Measurements from ENCODE around the gene CDK6. TPM values are rescaled to one million over a fixed set of nuclear protein-coding genes. Genes with fewer than 3 reads are reported as not detected.
A peak's percentile ranks its signal among the peaks of the same experiment; 100 is the strongest.

CDK6 gene
- total and polyA plus RNA-seq, 10 of the 15 experiments (the other 5 are each of a cell fraction or from before 2014, with no cell fraction given), result 8.0 to 118 (median 45.8) TPM

DNA sequence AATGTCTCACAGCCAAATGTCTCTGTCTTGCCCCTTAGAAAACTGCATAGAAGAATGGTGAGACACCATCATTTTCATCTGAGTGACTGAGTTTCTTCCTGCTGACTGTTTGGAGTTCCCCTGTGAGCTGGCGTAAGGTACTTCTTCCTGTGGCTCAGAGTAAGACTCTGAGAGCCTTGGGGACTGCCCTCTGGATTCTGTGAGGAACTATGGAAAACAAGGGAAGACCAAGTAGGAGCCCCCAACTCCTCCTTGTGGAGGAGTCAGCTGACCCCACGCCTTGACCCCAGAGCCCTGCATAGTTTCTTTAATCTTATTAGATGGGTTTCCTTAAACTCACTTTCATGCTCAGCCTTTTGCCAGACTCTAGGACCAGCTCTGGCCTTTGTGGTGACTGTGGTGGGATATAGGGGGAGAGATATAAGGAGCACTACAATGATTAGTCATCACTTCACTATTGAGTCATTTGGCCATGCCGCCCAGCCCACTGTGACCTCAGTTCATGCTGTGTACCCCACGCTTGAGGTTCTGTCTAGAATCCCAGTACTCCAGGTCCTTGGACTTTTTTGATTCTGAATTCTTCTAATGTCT is 194.4 kb downstream of the CDK6 start (continued):
- no peak; the same call in 1 of the 2 replicates for TF ChIP-seq TBL1XR1 (IDR thresholded peaks at IDR 0.05; ENCODE audit: low read depth, low read length)
- no peak for TF ChIP-seq USF1 (IDR thresholded peaks at IDR 0.05; ENCODE audit: borderline replicate concordance, extremely low read length, insufficient read depth, low read depth, low read length)
- TF ChIP-seq, protein P1, sequence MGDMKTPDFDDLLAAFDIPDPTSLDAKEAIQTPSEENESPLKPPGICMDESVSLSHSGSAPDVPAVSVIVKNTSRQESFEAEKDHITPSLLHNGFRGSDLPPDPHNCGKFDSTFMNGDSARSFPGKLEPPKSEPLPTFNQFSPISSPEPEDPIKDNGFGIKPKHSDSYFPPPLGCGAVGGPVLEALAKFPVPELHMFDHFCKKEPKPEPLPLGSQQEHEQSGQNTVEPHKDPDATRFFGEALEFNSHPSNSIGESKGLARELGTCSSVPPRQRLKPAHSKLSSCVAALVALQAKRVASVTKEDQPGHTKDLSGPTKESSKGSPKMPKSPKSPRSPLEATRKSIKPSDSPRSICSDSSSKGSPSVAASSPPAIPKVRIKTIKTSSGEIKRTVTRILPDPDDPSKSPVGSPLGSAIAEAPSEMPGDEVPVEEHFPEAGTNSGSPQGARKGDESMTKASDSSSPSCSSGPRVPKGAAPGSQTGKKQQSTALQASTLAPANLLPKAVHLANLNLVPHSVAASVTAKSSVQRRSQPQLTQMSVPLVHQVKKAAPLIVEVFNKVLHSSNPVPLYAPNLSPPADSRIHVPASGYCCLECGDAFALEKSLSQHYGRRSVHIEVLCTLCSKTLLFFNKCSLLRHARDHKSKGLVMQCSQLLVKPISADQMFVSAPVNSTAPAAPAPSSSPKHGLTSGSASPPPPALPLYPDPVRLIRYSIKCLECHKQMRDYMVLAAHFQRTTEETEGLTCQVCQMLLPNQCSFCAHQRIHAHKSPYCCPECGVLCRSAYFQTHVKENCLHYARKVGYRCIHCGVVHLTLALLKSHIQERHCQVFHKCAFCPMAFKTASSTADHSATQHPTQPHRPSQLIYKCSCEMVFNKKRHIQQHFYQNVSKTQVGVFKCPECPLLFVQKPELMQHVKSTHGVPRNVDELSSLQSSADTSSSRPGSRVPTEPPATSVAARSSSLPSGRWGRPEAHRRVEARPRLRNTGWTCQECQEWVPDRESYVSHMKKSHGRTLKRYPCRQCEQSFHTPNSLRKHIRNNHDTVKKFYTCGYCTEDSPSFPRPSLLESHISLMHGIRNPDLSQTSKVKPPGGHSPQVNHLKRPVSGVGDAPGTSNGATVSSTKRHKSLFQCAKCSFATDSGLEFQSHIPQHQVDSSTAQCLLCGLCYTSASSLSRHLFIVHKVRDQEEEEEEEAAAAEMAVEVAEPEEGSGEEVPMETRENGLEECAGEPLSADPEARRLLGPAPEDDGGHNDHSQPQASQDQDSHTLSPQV (IDR thresholded peaks at IDR 0.05), result no peak
- no peak for TF ChIP-seq SIN3A (IDR thresholded peaks at IDR 0.05; ENCODE audit: low read depth, low read length)
- TF ChIP-seq MTA2 (IDR thresholded peaks at IDR 0.05; ENCODE audit: low read depth), result peak; percentile 91
- TF ChIP-seq, protein P2, sequence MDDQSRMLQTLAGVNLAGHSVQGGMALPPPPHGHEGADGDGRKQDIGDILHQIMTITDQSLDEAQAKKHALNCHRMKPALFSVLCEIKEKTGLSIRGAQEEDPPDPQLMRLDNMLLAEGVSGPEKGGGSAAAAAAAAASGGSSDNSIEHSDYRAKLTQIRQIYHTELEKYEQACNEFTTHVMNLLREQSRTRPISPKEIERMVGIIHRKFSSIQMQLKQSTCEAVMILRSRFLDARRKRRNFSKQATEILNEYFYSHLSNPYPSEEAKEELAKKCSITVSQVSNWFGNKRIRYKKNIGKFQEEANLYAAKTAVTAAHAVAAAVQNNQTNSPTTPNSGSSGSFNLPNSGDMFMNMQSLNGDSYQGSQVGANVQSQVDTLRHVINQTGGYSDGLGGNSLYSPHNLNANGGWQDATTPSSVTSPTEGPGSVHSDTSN (IDR thresholded peaks at IDR 0.05; ENCODE audit: insufficient replicate concordance, low read depth, low read length), result no peak
- no peak for TF ChIP-seq GABPA (IDR thresholded peaks at IDR 0.05; ENCODE audit: low read depth)
- TF ChIP-seq HCFC1 (IDR thresholded peaks at IDR 0.05; ENCODE audit: low read length), result no peak
- TF ChIP-seq IRF3 (IDR thresholded peaks at IDR 0.05), result no peak
- no peak for TF ChIP-seq TARDBP (IDR thresholded peaks at IDR 0.05; ENCODE audit: borderline replicate concordance)
- peak; percentile 99 for TF ChIP-seq CBFB (IDR thresholded peaks at IDR 0.05; ENCODE audit: low read depth)
- TF ChIP-seq LARP7 (IDR thresholded peaks at IDR 0.05), result no peak
- TF ChIP-seq ZNF217 (IDR thresholded peaks at IDR 0.05), result 0 out of 2 replicates have a peak, but pooled peaks have one; percentile 24
- no peak for TF ChIP-seq ZNF274 (IDR thresholded peaks at IDR 0.05; ENCODE audit: insufficient read depth, insufficient read length)
- TF ChIP-seq EED (IDR thresholded peaks at IDR 0.05; ENCODE audit: low read depth), result peak; percentile 100
- TF ChIP-seq ELK1 (IDR thresholded peaks at IDR 0.05; ENCODE audit: low read depth, low read length), result no peak
- TF ChIP-seq MYC (IDR thresholded peaks at IDR 0.05; ENCODE audit: insufficient read depth, insufficient read length, insufficient replicate concordance, low read length, severe bottlenecking), result no peak

Data from GM12878 (cell line).